CD4-positive, alpha-beta T cell treated with Interleukin-17A for 1 hour (primary cell): ENCODE results near the gene PPP1R1A.
A peak's percentile ranks its signal among the peaks of the same experiment; 100 is the strongest.

Source experiments
- DNase-seq: peaks from one replicate; pipeline ENCODE4 v3.0.0-alpha.2; 2020

The PPP1R1A gene

GRCh38 chr12:54569995-54570528 lies 18.4 kb downstream of the PPP1R1A start:
- DNase-seq = no peak

DNA sequence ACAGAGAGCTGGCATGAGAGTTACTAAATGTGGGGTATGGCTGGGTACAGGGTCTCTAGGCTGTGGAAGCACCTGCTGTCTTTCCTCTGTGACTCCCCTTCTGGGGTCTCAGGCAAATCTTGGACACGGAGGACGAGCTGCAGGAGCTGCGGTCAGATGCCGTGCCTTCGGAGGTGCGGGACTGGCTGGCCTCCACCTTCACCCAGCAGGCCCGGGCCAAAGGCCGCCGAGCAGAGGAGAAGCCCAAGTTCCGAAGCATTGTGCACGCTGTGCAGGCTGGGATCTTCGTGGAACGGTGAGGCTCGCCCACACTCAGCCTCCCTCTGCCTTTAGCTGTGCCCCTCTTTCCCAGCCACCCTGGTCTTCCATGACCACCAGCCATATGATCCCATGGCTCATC lies 19.4 kb downstream of the PPP1R1A start:
- no peak for DNase-seq

DNA sequence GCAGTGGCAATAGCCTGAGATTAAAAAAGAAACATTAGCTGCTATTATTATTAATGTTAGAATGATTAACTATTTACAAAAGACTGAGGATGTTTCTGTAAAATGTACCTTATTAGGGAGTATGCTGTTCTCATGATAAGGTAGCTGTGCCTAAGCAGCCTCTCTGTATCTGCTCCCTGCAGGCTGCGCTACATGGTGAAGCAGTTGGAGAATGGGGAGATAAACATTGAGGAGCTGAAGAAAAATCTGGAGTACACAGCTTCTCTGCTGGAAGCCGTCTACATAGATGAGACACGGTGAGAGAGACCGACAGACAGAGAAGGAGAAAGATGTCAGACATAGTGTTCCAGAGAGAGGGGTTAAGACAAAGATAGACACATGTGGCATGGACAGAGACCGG lies 21.7 kb downstream of the PPP1R1A start:
- DNase-seq = no peak

- no peak for DNase-seq
These were observed 22.4 kb downstream of the PPP1R1A start for GRCh38 chr12:54565986-54566544.

GRCh38 chr12:54565310-54565985 lies 23.0 kb downstream of the PPP1R1A start:
- no peak for DNase-seq

GRCh38 chr12:54564768-54565167 lies 23.7 kb downstream of the PPP1R1A start:
- no peak for DNase-seq

DNA sequence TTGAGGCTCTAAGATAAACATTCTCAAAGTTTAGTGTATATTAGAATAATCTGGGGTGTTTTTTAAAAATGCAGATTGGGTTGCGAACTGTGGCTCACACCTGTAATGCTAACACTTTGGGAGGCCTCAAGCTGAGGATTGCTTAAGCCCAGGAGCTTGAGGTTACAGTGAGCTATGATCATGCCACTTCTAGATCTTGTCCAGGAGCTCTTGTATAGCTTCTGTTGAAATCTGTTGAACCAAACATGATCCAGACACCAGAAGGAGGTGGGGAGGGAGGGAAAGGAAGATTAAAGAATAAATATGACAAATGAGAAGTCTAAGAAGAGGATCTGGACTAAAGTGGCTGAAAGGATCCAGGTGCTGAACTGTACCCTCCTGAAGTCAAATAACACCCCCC lies 24.7 kb downstream of the PPP1R1A start:
- no peak for DNase-seq

DNA sequence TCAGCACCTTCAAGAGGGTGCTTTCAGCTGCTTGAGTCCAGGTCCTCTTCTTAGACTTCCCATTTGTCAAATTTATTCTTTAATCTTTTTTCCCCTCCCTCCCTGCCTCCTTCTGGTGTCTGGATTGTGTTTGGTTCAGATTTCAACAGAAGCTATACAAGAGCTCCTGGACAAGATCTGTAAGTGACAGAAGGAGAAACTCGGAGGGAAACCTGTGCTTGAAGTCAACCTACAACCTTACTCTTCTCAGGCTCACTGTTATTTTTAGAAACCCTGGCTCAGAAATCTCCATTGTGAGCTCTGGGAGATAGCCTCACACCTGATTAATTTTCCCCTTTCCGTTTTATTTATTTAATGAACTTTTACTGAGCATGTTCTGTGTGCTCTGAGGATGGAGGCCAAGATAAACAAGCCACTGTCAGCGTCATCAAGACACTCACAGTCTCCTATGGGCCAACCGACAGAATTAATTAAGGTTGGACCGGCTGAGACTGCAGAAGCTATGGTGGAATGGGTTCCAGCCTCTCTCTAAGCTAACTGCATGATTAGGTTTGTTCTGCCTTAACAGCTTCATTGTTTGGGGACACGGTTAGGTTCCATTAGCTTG lies 25.6 kb downstream of the PPP1R1A start:
- DNase-seq = no peak

- no peak for DNase-seq
These were observed 27.3 kb downstream of the PPP1R1A start for GRCh38 chr12:54561164-54561563.

DNA sequence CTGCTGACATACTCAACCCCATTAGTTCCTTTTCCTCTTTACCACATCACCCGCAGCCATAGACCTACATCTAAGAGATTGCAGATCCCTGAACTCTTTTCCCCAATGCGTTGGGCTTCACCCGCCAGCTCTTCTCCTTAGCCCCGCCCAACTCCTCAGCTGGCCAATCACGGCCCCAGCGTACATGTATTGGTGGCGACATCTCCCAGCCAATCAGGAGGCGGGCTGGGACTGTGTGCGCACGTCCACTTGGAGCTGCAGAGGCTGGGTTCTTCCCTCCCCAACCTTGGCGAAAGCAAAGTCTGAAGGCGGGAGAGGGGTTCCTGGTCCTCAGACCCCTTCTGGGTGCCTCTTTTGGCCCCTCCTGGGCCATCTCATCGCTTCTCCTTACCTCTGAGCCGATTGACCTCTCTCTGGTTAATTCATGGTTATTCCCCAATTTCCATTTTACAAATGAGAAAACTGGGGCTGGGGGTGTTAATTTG lies 28.0 kb downstream of the PPP1R1A start:
- peak; percentile 92 for DNase-seq

GRCh38 chr12:54558759-54559158 lies 29.7 kb downstream of the PPP1R1A start:
- no peak for DNase-seq

DNA sequence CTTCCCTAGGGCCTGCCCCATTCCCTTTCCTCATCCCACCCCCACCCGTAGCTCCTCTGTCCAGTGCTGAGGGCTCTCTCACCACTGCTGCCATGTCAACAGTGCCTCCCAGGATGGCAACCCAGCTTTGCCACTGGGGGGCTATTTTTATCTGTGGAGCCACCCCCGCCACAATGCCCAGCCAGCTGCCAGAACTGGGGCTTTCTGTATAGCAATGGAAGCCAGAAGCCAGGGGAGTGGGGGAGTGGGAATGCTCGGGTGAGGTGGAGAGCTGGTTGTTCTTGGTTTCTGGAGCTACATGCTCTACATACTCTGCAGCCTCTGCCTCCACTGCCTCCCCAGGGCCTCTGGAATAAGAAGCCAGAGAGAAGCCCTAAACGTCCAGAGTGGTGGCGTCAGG lies 30.1 kb downstream of the PPP1R1A start:
- no peak for DNase-seq

GRCh38 chr12:54555670-54556257 lies 32.7 kb downstream of the PPP1R1A start:
- DNase-seq = no peak

DNA sequence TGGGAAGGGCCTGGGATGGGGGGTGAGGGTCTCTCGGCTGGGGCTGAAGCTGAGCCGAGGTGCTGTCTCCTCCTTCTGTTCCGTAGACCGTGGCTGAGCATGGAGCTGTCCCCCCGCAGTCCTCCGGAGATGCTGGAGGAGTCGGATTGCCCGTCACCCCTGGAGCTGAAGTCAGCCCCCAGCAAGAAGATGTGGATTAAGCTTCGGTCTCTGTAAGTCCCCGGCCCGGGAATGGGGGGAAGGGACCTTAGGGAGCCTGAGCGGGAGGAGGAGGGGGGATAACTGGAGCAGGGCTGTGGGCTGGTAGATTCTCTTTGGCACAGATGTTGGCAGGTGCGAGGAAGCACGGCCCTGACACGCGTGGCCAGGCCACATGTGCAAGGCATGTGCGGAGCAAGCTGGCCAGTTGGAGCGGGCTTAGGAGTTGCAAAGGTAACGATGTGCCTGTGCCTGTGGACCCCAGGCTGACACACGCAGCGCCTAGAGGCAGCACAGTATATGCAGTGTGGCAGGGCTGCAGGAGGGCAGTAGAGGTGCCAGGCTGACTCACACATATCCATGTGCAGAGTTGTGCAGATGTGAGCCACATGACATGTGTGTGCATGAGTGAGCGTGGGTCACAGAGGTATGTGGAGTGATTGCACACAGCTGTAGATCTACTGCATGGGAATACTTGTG lies 38.5 kb downstream of the PPP1R1A start:
- no peak for DNase-seq

DNA sequence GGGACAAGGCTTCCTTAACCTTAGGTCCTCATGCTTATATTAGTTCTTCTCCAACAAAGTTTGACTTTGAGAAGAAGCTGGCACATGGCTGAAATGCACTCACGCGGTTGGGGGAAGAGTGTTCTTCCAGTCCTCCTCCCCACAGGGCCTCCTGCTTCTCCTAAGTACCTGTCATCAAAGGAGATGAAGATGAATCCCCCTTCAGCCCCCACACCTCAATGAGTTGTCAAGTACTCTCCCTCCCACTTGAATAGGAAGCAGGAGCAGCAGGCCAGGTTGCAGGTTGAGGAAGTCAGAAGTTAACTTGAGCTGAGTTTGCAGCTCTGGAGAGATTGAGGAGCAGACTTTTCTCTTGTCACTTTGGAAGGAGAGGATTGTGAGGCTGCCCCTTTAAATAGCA lies 41.9 kb downstream of the PPP1R1A start:
- no peak for DNase-seq

DNA sequence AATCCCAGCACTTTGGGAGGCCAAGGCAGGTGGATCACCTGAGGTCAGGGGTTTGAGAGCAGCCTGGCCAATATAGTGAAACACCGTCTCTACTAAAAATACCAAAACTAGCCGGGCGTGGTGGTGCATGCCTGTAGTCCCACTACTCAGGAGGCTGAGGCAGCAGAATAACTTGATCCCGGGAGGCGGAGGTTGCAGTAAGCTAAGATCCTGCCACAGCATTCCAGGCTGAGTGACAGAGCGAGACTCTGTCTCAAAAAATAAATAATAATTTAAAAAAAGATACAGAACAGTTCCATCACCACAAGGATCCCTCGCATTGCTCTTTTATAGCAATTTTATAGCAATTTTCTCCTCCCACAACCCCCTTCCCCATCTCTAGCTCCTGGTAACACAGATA lies 43.7 kb downstream of the PPP1R1A start:
- DNase-seq = no peak

GRCh38 chr12:54543526-54543925 lies 44.9 kb downstream of the PPP1R1A start:
- DNase-seq = no peak

DNA sequence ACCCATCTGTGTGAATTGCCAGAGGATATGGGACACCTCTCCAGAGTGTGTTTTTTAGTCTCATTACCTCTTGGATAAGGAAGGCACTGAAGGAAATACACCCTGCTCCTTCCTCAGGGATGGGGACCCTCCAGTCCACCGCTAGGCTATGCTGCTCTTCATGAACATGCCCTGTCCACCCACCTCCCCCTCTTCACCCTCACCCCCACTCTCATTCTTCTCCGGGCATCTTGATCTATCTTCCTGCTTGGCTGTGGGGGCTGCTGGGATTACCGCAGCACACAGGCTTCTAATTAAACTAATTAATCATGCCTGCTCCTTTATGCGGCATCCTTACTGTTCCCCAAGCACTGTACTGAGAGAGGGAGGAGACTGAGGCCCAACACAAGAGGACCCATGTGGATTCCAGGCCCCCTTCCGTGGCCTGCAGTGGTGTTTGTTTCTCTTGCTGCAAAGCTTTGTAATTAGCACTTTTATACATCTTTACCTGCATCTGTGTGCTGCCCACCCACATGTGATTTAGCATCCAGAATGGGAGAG lies 46.6 kb downstream of the PPP1R1A start:
- no peak for DNase-seq

- DNase-seq = no peak
These were observed 50.2 kb downstream of the PPP1R1A start for GRCh38 chr12:54538136-54538700.

- no peak for DNase-seq
These were observed 53.0 kb downstream of the PPP1R1A start for GRCh38 chr12:54535474-54535873.

GRCh38 chr12:54529581-54529980 lies 58.9 kb downstream of the PPP1R1A start:
- DNase-seq = no peak
